Choroid plexus epithelial cell (primary cell): ENCODE results near the gene PLXND1.

Experiments used
- DNase-seq: peaks from one replicate; pipeline ENCODE4 v3.0.0-alpha.2; 2010; ENCODE audit warnings: low read depth
- H3K4me3 ChIP-seq: 2 replicates; pipeline ENCODE4 v1.5.1; 2011; ENCODE audit warnings: low read depth, mild to moderate bottlenecking, control low read depth, low read length, moderate library complexity
- TF ChIP-seq, protein P1 (sequence below): conservative IDR thresholded peaks from 2 replicates; pipeline ENCODE4 v1.5.1; 2011; ENCODE audit warnings: low read depth, mild to moderate bottlenecking, control low read depth, inconsistent platforms, low read length, moderate library complexity

The PLXND1 gene

DNA sequence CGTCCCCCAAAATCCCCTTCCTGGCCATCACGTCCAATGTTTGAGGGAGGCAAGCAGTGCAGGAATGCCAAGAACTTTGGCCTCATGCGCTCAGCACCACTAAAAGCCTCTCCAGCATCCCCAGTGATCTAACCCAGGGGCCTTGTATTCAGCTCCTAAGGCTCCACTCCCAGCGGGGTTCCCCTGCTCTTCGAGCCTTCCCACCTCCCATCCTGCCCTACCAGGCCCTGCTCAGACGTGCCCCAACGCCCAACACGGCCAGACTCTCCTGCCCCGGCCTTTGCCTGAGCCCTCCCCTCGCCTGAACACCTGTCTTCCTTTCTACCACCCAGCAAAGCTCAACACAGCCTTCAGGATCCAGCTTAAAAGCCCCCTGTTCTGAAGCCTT is 30.5 kb downstream of the PLXND1 start:
- TF ChIP-seq, protein P1, sequence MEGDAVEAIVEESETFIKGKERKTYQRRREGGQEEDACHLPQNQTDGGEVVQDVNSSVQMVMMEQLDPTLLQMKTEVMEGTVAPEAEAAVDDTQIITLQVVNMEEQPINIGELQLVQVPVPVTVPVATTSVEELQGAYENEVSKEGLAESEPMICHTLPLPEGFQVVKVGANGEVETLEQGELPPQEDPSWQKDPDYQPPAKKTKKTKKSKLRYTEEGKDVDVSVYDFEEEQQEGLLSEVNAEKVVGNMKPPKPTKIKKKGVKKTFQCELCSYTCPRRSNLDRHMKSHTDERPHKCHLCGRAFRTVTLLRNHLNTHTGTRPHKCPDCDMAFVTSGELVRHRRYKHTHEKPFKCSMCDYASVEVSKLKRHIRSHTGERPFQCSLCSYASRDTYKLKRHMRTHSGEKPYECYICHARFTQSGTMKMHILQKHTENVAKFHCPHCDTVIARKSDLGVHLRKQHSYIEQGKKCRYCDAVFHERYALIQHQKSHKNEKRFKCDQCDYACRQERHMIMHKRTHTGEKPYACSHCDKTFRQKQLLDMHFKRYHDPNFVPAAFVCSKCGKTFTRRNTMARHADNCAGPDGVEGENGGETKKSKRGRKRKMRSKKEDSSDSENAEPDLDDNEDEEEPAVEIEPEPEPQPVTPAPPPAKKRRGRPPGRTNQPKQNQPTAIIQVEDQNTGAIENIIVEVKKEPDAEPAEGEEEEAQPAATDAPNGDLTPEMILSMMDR: no peak
- H3K4me3 ChIP-seq: no peak overlapping the region
- no peak for DNase-seq

DNA sequence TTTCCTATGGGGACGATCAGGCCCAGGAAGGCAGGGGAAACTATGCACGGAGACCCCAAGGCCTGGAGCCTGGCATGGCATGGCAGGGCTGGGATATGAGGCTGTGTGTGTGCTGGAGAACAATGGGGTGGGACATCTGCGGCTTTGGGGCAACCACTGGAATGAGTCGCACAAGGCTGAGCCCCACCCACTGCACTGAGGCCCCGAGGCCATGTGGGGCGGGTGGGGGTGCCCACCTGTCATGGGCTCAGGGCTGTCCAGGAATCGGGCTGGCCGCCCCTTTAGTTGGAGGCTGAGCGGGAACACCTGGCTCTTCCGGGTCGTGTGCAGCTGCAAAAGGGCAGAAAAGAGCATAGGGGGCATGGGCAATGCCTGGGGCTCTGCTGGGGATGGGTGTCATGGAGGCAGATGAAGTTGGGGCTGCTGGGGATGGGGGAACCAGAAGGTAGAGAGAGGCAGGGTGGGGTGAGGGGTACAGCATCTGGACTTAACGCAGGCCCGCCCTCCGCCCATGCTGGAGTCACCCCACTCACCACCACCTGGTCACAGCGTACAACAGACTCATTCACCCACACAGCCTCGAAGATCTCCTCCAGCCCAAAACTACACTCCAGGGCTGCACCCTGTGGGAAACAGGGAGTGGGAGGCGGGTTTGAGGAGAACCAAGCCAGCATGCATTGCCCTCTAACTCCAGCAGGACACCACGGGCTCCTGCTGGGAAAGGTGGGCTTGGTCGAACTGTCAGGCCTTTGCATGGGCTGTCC is 31.1 kb downstream of the PLXND1 start:
- TF ChIP-seq, protein P1: peak; percentile 13
- DNase-seq: no peak
- H3K4me3 ChIP-seq: no peak overlapping the region

DNA sequence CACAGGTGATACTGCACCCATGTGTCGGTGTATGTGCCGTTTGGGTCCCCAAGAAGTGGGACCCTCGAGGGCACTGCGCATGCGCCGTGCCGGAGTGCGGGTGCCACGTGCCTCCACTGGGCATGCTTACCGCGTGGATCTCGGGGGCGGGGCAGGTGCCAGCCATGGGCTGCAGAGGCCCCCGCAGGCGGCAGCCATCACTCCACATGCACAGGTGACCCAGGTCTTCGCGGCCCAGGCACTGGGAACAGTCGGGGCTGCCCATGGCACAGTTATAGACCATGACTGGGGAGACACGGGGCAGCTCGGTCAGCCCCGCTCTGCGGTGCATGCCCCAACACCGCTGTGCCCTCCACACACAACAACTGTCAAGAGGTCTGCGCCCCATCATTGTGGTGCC is 32.3 kb downstream of the PLXND1 start:
- TF ChIP-seq, protein P1: no peak
- DNase-seq: no peak
- H3K4me3 ChIP-seq: no peak overlapping the region

DNA sequence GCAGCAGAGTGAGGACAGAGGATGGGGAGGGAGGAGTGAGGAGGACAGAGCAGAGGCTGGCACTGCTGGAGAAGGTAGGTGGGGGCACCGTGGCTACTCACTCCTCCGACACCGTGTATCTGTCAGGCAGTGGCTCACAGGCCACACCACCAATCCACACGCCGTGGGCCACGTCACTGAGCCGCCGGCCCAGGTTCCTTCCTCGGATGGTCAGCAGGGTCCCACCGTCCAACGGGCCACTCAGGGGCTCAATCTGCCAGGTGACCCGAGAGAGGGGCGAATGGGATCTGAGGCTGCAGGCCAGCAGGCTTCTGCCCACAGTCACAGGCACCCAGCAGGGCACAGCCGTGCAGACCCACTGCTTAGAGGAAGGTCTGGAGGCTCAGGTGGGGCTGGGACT is 33.0 kb downstream of the PLXND1 start:
- TF ChIP-seq, protein P1: no peak
- DNase-seq: no peak

DNA sequence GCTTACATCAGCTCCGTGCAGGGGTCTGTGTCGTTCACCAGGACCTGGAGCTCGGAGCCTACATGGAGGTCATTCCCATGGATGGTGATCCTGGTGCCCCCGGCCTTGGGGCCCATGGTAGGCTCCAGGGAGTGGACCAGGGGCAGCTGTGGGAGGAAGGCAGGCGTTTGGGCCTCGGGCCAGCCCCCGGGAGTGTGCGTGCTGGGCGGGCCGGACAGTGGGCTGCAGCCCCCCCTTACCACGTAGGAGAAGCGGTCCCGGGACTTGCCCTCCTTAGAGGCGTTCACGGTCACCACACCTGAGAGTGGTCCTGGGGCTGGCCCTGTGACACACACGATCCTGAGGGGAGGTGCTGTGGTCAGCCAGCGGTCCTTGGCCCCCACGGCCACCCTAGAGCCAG is 33.9 kb downstream of the PLXND1 start:
- no peak for DNase-seq
- H3K4me3 ChIP-seq: no peak overlapping the region
- TF ChIP-seq, protein P1: no peak

More for the DNA sequence above, 33.0 kb downstream of the PLXND1 start:
- no peak overlapping the region for H3K4me3 ChIP-seq

DNA sequence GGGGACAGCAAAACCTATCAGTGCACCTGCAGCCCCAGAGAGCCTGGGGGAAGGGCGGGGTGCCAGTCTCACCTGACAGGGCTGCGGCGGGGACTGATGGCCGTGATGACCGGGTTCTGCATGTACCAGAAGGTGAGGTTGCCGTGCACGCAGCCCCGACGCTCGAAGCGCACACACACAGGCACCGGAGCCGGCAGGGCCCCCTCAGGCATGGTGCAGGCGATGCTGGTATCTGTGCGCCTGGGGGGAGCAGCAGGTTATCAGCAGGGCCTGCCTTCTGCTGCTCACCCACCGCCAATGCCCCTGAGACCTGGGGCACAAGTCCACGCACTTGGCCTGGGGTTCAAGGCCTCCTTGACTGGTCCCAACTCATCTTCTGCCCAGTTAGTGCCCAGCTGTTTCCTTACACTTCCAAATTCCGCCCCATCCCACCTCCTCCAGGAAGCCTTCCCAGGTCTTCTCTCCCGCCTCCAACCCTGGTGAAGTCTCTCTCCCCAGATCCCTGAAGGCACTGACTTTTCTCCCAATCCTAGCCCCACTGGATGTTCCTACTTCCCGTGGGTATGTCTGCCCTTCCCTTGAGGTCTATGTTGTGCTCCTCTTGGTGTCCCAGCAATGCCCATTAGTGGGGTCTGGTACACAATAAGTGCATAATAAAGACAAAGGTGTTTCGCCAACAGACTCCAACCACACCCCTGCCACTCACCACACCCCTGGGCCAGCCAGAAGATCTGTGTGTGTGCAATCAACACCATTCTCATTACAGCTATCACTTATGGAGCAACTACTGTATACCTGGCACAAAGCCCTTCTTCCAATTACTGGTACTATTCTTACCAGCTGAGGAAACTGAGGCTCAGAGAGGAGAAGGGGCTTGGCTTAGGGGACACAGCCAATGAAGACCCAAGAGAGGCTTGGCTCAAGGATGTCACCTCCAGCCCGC is 34.6 kb downstream of the PLXND1 start:
- no peak for DNase-seq
- TF ChIP-seq, protein P1: no peak
- no peak overlapping the region for H3K4me3 ChIP-seq
